Gastroesophageal sphincter (tissue), 3 donors: ENCODE data around the gene LRRC1.

Experiments
- EP300 ChIP-seq: sonication (generic); formaldehyde crosslinking; IDR thresholded peaks from one replicate; pipeline ENCODE4 v1.6.1; 2017; ENCODE audit warnings: antibody characterized with exemption, mild to moderate bottlenecking
- POLR2A ChIP-seq, 2 donors: fragments of 450-650 bp; IDR thresholded peaks; one replicate each; pipeline ENCODE4 v1.6.1; 2017; ENCODE audit warnings: antibody characterized with exemption in 2 of 2, mild to moderate bottlenecking in 2 of 2, moderate library complexity in 1 of 2
- TF ChIP-seq, protein P1 (sequence below), 4 experiments: fragments of 200-600 bp in 2 of 4; fragments of 450-650 bp in 2 of 4; sonication (generic) in 1 of 4; IDR thresholded peaks; one replicate each; pipeline ENCODE4 v1.5.1; 2017 to 2019; ENCODE audit warnings: antibody characterized with exemption in 4 of 4, mild to moderate bottlenecking in 2 of 4, moderate library complexity in 2 of 4

DNA sequence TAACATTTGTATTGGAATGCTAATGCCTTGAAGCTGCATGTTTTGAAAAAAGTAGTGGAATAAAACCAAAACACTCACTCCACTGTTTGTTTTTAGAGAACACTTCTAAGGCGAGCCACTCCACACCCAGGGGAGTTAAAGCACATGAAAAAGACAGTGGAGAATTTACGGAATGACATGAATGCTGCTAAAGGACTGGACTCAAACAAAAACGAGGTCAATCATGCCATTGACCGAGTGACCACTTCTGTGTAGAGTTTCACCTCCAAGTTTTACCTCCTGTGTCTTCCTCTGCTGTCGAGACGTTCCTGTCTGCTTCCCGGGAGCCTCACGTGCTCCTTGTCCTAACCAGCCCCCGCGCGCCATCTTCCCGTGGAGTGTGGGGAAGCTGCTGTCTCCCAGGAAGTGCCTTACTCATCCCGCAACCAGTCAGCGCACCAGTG is 127.8 kb downstream of the LRRC1 start:
- TF ChIP-seq EP300 = no peak
- TF ChIP-seq POLR2A (IDR thresholded peaks at IDR 0.05) = no peak
- TF ChIP-seq, protein P1, sequence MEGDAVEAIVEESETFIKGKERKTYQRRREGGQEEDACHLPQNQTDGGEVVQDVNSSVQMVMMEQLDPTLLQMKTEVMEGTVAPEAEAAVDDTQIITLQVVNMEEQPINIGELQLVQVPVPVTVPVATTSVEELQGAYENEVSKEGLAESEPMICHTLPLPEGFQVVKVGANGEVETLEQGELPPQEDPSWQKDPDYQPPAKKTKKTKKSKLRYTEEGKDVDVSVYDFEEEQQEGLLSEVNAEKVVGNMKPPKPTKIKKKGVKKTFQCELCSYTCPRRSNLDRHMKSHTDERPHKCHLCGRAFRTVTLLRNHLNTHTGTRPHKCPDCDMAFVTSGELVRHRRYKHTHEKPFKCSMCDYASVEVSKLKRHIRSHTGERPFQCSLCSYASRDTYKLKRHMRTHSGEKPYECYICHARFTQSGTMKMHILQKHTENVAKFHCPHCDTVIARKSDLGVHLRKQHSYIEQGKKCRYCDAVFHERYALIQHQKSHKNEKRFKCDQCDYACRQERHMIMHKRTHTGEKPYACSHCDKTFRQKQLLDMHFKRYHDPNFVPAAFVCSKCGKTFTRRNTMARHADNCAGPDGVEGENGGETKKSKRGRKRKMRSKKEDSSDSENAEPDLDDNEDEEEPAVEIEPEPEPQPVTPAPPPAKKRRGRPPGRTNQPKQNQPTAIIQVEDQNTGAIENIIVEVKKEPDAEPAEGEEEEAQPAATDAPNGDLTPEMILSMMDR (IDR thresholded peaks at IDR 0.05) = no peak
